ENCODE measurements around the gene CMC2. TPM values are rescaled to one million over a fixed set of nuclear protein-coding genes. Genes with fewer than 3 reads are reported as not detected.

The CMC2 gene
- polyA plus RNA-seq, 3 donors: 54.9 to 76.0 (median 68.1) TPM

- peak in 4 of 11 donors; percentile 20 to 60 (median 30) for DNase-seq (ENCODE audit: extremely low read depth in 1 of 11, low read depth in 9 of 11, low spot score in 4 of 11)
These were observed 373 bp downstream of the CMC2 start for GRCh38 chr16:81006211-81006812.

- peak in 1 of 11 donors; percentile 12 for DNase-seq (ENCODE audit: extremely low read depth in 1 of 11, low read depth in 9 of 11, low spot score in 4 of 11)
These were observed 999 bp downstream of the CMC2 start for GRCh38 chr16:81005610-81006161.

DNA sequence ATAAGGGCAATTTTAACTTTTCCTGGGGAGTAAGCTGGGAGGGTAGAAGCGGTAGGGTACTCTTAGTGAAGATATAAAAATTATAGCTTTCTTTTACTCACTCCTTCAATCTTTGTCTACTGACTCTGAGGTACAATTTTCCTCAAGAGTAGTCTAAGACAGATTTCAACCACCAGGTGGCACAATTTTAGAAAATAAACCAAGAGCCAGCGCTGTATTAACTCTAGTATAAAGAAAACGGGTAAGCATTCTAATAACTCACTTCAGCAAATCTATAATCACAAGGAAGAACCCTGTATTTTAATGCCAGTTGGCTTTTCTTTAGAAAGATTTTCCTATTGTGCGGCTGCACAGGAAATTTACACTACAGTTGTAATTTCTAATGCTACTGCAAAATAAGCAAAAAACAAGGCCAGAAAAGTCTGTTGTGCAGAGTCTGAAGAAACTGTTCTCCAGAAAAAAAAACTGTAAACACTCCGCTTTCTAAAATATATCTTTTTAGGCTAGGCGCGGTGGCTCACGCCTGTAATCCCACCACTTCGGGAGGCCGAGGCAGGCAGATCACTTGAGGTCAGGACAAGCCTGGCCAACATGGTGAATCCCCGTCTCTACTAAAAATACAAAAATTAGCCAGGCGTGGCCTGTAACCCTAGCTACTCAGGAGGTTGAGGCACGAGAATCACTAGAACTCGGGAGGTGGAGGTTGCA is 1.9 kb downstream of the CMC2 start:
- DNase-seq (ENCODE audit: extremely low read depth in 1 of 11, low read depth in 9 of 11, low spot score in 4 of 11): peak in 5 of 11 donors; percentile 39 to 77 (median 59)

- DNase-seq (ENCODE audit: extremely low read depth in 1 of 11, low read depth in 9 of 11, low spot score in 4 of 11): no peak
These were observed 2.9 kb downstream of the CMC2 start for GRCh38 chr16:81003610-81004460.

DNA sequence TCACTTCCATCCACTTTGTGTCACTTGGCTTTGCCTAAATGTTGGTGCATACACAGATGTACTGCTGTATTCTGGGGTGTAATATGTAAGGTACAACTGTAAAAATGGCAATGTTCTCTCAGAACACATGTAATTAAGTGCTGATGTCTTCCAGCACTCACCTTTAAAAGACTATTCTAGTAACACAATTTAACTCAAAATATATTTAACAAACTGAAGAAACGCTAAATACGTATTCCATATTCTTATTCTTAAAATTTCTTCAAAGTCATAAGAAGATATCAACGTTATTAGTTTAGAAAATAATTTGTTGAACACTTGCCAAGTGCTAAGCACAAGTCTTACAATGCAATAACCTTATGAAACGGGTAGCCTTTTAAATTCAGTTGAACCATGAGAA is 3.6 kb downstream of the CMC2 start:
- DNase-seq (ENCODE audit: extremely low read depth in 1 of 11, low read depth in 9 of 11, low spot score in 4 of 11): no peak

DNA sequence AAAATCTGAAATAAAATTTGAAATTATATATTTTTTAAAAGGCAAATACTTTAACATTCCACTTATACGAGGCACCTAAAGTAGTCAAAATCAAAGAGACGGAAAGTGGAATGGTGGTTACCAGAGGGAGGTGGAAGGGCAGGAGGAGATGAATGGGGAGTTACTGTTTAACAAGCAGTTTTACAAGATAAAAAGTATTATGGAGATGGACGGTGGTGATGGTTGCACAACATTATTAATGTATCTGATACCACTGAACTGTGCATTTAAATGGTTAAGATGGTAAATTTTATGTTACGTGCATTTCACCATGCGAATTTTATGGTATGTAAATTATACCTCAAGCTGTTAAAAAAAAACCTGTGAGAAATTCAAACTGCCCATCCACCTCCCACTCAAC is 5.4 kb downstream of the CMC2 start:
- DNase-seq (ENCODE audit: extremely low read depth in 1 of 11, low read depth in 9 of 11, low spot score in 4 of 11): no peak

- DNase-seq (ENCODE audit: extremely low read depth in 1 of 11, low read depth in 9 of 11, low spot score in 4 of 11): no peak
These were observed 5.8 kb downstream of the CMC2 start for GRCh38 chr16:81000873-81001272.

DNA sequence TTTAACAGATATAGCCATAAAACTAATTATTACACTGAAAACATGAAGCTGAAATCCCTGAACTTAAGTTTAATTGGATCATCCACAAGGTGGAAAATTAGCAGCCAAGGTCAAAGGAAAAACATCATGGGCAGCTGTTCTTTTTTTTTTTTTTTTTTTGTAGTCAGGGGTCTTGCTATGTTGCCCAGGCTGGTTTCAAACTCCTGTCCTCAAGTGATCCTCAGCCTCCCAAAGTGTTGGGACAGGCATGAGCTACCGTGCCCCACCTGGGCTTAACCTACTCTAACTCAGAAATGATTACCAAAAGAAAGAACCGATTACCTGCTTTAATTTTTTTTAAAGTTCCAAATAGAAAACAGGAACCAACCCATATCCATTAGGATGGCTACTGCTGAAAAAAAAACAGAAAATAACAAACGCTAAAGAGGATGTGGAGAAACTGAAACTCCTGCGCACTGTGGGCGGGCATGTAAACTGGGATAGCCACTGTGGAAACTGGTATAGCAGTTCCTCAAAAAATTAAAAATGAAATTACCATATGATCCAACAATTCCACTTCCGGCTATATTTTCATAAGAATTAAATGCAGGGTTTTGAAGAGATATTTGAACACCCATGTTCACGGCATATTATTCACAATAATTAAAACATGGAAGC is 8.6 kb downstream of the CMC2 start:
- DNase-seq (ENCODE audit: extremely low read depth in 1 of 11, low read depth in 9 of 11, low spot score in 4 of 11): no peak

DNA sequence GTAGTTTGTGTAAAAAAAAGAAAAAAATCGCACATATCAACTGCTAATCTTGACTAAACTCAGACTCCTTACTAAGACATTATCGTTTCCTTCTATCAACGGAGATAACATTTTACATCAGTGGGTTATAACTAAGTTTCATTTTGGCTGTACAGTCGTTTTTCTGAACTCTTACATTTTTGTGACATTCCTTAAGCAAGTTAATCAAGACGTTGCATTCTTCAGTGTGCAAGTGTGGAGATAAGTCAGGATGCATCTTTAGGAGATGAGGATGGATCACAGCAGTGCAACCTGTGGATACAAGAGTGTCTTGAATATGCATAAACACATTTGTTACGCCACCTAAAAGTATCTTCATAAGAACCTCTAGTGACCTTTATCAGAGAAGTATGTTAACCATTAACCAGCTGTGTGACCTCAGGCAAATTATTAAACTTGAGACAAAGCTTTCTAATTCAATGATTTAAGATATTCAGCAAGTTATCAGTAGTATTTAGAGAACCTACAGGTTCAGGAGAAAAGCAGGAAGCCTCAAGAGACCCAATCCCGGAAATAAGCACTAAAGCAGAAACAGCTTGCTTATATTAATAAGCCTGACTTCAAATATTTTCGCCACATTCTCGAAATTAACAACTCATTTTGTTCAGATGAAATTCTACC is 9.4 kb downstream of the CMC2 start:
- peak in 2 of 11 donors; percentile 18 to 39 for DNase-seq (ENCODE audit: extremely low read depth in 1 of 11, low read depth in 9 of 11, low spot score in 4 of 11)

DNA sequence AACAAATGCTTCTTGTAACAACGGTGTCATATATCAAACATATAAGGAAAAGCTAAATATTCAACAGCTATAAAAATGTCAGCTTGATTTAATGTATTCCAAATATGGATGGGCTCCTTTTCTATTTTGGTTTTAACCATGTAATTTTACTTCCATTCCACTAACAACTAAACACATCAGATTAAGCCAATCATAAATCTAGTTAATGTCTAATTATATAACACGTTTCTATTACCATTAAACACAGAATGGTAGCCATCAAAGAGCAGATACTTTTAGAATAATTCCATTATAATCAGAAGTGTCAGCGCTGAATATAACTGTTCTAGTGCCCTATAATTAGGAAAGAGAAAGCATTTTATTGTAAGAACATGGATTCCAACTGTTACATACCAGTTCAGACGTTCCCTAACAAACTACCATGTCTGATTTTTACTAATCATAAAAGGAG is 10.0 kb downstream of the CMC2 start:
- DNase-seq (ENCODE audit: extremely low read depth in 1 of 11, low read depth in 9 of 11, low spot score in 4 of 11): peak in 4 of 11 donors; percentile 25 to 50 (median 30)

DNA sequence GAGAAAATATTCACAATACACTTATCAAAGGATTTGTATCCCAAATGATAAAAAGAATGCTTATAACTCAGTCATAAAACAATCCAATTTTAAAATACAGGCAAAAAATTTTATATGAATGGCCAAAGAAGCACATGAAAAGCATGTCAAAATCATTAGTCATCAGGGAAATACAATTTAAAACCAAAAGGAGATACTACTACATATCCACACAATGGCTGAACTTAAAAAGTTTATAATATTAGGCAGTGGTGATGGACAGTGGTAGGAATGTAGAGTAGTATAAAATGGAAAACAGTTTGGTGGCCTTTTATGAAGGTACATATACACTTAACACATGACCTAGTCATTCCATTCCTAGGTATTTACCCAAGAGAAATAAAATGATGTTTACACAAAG is 12.2 kb downstream of the CMC2 start:
- DNase-seq (ENCODE audit: extremely low read depth in 1 of 11, low read depth in 9 of 11, low spot score in 4 of 11): no peak

- DNase-seq (ENCODE audit: extremely low read depth in 1 of 11, low read depth in 9 of 11, low spot score in 4 of 11): no peak
These were observed 12.9 kb downstream of the CMC2 start for GRCh38 chr16:80993834-80994233.

DNA sequence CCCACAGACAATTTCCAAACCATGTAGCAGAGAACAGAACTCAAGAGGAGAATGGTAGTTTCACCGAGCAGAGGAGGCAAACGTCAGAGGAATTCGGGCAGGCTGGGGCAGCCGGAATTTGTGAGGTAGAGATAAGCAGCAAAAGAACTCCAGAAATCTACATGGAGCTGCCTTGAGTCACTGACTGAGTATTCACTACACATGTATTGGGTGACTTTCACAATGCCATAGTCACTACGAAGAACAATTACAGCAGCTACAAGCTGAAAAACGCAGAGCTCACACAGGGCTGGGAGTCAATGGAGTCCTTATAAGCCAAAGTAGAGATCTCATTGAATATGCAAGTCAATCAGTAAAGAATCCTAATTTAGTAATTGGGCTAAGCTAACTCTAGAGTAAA is 13.4 kb downstream of the CMC2 start:
- no peak for DNase-seq (ENCODE audit: extremely low read depth in 1 of 11, low read depth in 9 of 11, low spot score in 4 of 11)

DNA sequence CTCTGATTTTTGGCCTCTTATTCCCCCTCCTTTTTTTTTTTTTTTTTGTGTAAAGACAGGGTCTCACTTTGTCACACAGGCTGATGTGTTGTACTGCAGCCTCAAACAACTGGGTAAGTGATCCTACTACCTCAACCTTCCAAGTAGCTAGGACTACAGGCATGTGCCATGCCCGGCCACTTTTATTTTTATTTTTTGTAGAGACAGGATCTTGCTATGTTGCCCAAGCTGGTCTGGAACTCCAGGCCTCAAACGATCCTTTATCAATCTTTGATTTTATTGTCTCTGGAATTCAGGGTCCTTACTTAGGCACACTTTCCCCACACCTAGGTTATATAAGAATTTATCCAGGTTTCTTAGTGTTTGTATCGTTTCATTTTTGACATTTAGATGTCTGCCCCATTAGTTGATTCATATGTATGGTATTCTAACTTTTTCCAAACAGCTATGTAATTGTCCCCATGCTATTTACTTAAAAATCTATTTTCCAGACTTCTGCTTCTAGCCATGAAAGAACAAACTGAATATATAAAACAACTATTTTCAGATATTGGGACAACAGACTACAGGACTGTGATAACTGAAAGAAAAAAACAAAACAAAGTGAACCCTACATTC is 13.9 kb downstream of the CMC2 start:
- DNase-seq (ENCODE audit: extremely low read depth in 1 of 11, low read depth in 9 of 11, low spot score in 4 of 11): no peak

- no peak for DNase-seq (ENCODE audit: extremely low read depth in 1 of 11, low read depth in 9 of 11, low spot score in 4 of 11)
These were observed 14.8 kb downstream of the CMC2 start for GRCh38 chr16:80991792-80992430.

GRCh38 chr16:80990978-80991377 is 15.7 kb downstream of the CMC2 start:
- DNase-seq (ENCODE audit: extremely low read depth in 1 of 11, low read depth in 9 of 11, low spot score in 4 of 11): no peak

- no peak for DNase-seq (ENCODE audit: extremely low read depth in 1 of 11, low read depth in 9 of 11, low spot score in 4 of 11)
These were observed 16.1 kb downstream of the CMC2 start for GRCh38 chr16:80990577-80990976.

- no peak for DNase-seq (ENCODE audit: extremely low read depth in 1 of 11, low read depth in 9 of 11, low spot score in 4 of 11)
These were observed 16.9 kb downstream of the CMC2 start for GRCh38 chr16:80989801-80990200.
